A549 (cell line): ENCODE data around the gene PPP6R3.

Source experiments
- CHD2 ChIP-seq: fragments of 150-350 bp; IDR thresholded peaks from 2 replicates; pipeline ENCODE4 v1.6.1; 2014; ENCODE audit warnings: low read length; ENCODE audit not compliant: partially characterized antibody
- EP300 ChIP-seq, 2 experiments: fragments of >200 bp; sonication (Bioruptor Twin); formaldehyde crosslinking; IDR thresholded peaks; 2 replicates in 1 of 2; 3 replicates in 1 of 2; pipeline ENCODE4 v1.6.1; 2016 to 2017
- ESRRA ChIP-seq: fragments of 150-350 bp; IDR thresholded peaks from 2 replicates; pipeline ENCODE4 v1.6.1; 2014; ENCODE audit warnings: mild to moderate bottlenecking, low read length, borderline replicate concordance
- HDAC2 ChIP-seq: fragments of 200-600 bp; sonication (generic); IDR thresholded peaks from 2 replicates; pipeline ENCODE4 v1.6.1; 2016
- MAZ ChIP-seq: fragments of 150-350 bp; IDR thresholded peaks from 2 replicates; pipeline ENCODE4 v1.6.1; 2014; ENCODE audit warnings: antibody characterized with exemption, low read depth, low read length, borderline replicate concordance
- POLR2A ChIP-seq: IDR thresholded peaks from 2 replicates; pipeline ENCODE4 v1.6.1; 2012; ENCODE audit warnings: mild to moderate bottlenecking, low read length
- RNF2 ChIP-seq: fragments of 200-600 bp; sonication (generic); IDR thresholded peaks from 2 replicates; pipeline ENCODE4 v1.6.1; 2016; ENCODE audit warnings: low read depth, mild to moderate bottlenecking, antibody characterized with exemption, moderate library complexity, borderline replicate concordance
- ZSCAN20 ChIP-seq: fragments of 250-450 bp; sonication (Bioruptor Pico); IDR thresholded peaks from 2 replicates; pipeline ENCODE4 v1.8.0; 2022; ENCODE audit warnings: mild to moderate bottlenecking, moderate library complexity
- TF ChIP-seq, protein P1 (sequence below): fragments of >200 bp; sonication (Bioruptor Twin); formaldehyde crosslinking; IDR thresholded peaks from 3 replicates; pipeline ENCODE4 v1.5.1; 2016
- TF ChIP-seq, protein P2 (sequence below): fragments of 200-600 bp; sonication (generic); IDR thresholded peaks from 2 replicates; pipeline ENCODE4 v1.6.1; 2016; ENCODE audit warnings: antibody characterized with exemption, mild to moderate bottlenecking, moderate library complexity

DNA sequence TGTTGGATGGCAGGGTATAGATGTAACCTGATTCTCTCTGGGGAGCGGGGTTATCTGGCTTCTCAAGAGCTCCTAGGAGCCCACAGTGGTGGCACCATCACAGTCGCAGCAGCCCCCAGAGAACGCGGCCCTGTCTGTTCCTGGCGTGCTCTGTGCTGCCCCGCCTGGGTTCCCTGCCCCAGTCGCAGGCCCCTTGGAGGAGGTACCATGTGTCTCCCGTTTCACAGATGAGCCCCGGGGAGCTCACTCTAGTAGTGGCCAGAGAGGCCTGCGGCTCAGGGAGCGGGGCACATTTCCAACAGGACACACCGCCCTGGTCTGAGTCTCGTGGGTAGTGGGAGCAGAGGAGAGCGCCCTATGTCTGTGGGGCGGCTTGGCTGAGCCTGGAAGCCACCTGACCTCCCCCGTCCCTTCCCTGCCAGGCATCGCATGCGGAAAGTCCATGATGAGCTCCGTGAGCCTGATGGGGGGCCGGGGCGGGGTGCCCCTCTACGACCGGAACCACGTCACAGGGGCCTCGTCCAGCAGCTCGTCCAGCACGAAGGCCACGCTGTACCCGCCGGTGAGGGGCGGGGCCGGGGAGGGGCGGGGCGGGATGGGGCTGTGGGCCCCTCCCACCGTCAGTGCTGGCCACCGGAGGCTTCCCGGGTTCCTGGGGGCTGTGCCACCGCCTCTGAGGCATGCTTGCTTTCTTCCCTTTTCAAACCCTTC is 21.0 kb upstream of the PPP6R3 start:
- TF ChIP-seq, protein P1, sequence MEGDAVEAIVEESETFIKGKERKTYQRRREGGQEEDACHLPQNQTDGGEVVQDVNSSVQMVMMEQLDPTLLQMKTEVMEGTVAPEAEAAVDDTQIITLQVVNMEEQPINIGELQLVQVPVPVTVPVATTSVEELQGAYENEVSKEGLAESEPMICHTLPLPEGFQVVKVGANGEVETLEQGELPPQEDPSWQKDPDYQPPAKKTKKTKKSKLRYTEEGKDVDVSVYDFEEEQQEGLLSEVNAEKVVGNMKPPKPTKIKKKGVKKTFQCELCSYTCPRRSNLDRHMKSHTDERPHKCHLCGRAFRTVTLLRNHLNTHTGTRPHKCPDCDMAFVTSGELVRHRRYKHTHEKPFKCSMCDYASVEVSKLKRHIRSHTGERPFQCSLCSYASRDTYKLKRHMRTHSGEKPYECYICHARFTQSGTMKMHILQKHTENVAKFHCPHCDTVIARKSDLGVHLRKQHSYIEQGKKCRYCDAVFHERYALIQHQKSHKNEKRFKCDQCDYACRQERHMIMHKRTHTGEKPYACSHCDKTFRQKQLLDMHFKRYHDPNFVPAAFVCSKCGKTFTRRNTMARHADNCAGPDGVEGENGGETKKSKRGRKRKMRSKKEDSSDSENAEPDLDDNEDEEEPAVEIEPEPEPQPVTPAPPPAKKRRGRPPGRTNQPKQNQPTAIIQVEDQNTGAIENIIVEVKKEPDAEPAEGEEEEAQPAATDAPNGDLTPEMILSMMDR = no peak
- TF ChIP-seq ZSCAN20 (CRISPR knock-in tag) (no peak), ESRRA (no peak), MAZ (no peak), HDAC2 (no peak), CHD2 (no peak), RNF2 (no peak), POLR2A (no peak), EP300 (IDR thresholded peaks at IDR 0.05) (no peak)
- TF ChIP-seq, protein P2, sequence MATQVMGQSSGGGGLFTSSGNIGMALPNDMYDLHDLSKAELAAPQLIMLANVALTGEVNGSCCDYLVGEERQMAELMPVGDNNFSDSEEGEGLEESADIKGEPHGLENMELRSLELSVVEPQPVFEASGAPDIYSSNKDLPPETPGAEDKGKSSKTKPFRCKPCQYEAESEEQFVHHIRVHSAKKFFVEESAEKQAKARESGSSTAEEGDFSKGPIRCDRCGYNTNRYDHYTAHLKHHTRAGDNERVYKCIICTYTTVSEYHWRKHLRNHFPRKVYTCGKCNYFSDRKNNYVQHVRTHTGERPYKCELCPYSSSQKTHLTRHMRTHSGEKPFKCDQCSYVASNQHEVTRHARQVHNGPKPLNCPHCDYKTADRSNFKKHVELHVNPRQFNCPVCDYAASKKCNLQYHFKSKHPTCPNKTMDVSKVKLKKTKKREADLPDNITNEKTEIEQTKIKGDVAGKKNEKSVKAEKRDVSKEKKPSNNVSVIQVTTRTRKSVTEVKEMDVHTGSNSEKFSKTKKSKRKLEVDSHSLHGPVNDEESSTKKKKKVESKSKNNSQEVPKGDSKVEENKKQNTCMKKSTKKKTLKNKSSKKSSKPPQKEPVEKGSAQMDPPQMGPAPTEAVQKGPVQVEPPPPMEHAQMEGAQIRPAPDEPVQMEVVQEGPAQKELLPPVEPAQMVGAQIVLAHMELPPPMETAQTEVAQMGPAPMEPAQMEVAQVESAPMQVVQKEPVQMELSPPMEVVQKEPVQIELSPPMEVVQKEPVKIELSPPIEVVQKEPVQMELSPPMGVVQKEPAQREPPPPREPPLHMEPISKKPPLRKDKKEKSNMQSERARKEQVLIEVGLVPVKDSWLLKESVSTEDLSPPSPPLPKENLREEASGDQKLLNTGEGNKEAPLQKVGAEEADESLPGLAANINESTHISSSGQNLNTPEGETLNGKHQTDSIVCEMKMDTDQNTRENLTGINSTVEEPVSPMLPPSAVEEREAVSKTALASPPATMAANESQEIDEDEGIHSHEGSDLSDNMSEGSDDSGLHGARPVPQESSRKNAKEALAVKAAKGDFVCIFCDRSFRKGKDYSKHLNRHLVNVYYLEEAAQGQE = no peak
